Pancreas (tissue), 10 donors: ENCODE measurements around the gene PAK6. TPM values are rescaled to one million over a fixed set of nuclear protein-coding genes. Genes with fewer than 3 reads are reported as not detected.

Experiments
- ATAC-seq, 4 donors: fragments of 200-7000 bp; cut with Tn5 transposase; one replicate each; pipeline versions ENCODE4 v1.8.0 to v1.9.1; 2020; ENCODE audit warnings: mild to moderate bottlenecking in 4 of 4, moderate library complexity in 4 of 4
- DNase-seq, 6 donors: peaks; one replicate each; pipeline ENCODE4 v3.0.0-alpha.2; 2020
- FAIRE-seq: peaks from 2 replicates; lab custom pipeline; 2012; peaks lifted over from hg19 to GRCh38; lab: Jason Lieb, UNC
- H3K27ac ChIP-seq, 4 donors: fragments of 200-600 bp; sonication (generic); 1 replicate in 3 of 4; 2 replicates in 1 of 4; pipeline versions ENCODE4 v1.5.0 to v1.8.0; 2020
- H3K27me3 ChIP-seq, 4 donors: fragments of 200-600 bp; one replicate each; pipeline ENCODE4 v1.8.0; 2021
- H3K36me3 ChIP-seq, 3 donors: fragments of 200-600 bp; sonication (generic) in 1 of 3; one replicate each; pipeline versions ENCODE4 v1.5.0 to v1.8.0; 2020 to 2021
- H3K4me1 ChIP-seq, 3 donors: fragments of 200-600 bp; one replicate each; pipeline ENCODE4 v1.8.0; 2021
- H3K4me3 ChIP-seq, 4 donors: fragments of 200-600 bp; sonication (generic) in 2 of 4; one replicate each; pipeline versions ENCODE4 v1.5.0 to v1.8.0; 2020 to 2021
- H3K9me3 ChIP-seq, 4 donors: fragments of 200-600 bp; one replicate each; pipeline ENCODE4 v1.8.0; 2021
- WGBS, 2 donors: extraction: QIAGEN DNeasy Blood & Tissue Kit; methylation state at CpG; one replicate each; pipeline ENCODE4 v1.1.7; 2013; 5-methylcytosine and 5-hydroxymethylcytosine counted together
- intact Hi-C, 3 donors: fragments of 100-400 bp; cut with DNase I; formaldehyde crosslinking; loops; one replicate each; pipeline versions ENCODE4 v1.11.1 to v1.14.2; 2022
- polyA plus RNA-seq, 2 donors: library from polyadenylated mRNA; stranded (reverse); fragments of 200-250 nt; gene quantifications; one replicate each; pipeline ENCODE4 v1.2.3, GENCODE V29; 2013
- total RNA-seq, 6 donors: library from RNA; stranded (reverse); fragmentation: NEBNext Ultra II Directional in 4 of 6; extraction: Animal tissue kit (Norgen Biotek cat#: 25700) in 4 of 6; gene quantifications; one replicate each; pipeline versions ENCODE4 v1.2.1 to v1.2.4, GENCODE V29; 2021 to 2023
- TF ChIP-seq, protein P1 (sequence below), 4 donors: fragments of 200-600 bp; sonication (generic) in 3 of 4; IDR thresholded peaks; one replicate each; pipeline versions ENCODE4 v1.5.0 to v1.8.0; 2021; ENCODE audit warnings: antibody characterized with exemption in 4 of 4
- donor health status: healthy with polysubstance abuse.
- donor health status: DM: no; HTN: no; CAD: no; lungs with moderate emphysema.
- donor health status: DM: no; HTN: no; CAD: no.
- donor health status: control.
- donor health status: control.
- donor health status: Bipolar disorder and iron deficiency.
- donor health status: DM: yes; HTN: yes; CAD: no.
- donor health status: DM: no; HTN: no; CAD: no.
- donor health status: DM: no; HTN: no; CAD: no.
- donor health status: DM: yes; HTN: yes; CAD: no.

PAK6 gene
- total and polyA plus RNA-seq, 8 donors, result 3.2 to 6.4 (median 4.6) TPM

- H3K36me3 ChIP-seq, result peaks cover 0 to 16% (median 0%) of the 10 kb centered on the region in 3 donors
- intact Hi-C loops, result no loop called here
- DNase-seq (no peak), FAIRE-seq (no peak), ATAC-seq (no peak)
- H3K27ac ChIP-seq, result no peak overlapping the region
- no peaks in the 10 kb centered on the region for H3K4me1 ChIP-seq
- WGBS, 2 donors, result 85% methylated on average over 12 of the region's 12 CpGs
- no peaks in the 10 kb centered on the region for H3K9me3 ChIP-seq
- TF ChIP-seq, protein P1, sequence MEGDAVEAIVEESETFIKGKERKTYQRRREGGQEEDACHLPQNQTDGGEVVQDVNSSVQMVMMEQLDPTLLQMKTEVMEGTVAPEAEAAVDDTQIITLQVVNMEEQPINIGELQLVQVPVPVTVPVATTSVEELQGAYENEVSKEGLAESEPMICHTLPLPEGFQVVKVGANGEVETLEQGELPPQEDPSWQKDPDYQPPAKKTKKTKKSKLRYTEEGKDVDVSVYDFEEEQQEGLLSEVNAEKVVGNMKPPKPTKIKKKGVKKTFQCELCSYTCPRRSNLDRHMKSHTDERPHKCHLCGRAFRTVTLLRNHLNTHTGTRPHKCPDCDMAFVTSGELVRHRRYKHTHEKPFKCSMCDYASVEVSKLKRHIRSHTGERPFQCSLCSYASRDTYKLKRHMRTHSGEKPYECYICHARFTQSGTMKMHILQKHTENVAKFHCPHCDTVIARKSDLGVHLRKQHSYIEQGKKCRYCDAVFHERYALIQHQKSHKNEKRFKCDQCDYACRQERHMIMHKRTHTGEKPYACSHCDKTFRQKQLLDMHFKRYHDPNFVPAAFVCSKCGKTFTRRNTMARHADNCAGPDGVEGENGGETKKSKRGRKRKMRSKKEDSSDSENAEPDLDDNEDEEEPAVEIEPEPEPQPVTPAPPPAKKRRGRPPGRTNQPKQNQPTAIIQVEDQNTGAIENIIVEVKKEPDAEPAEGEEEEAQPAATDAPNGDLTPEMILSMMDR (IDR thresholded peaks at IDR 0.05), result no peak
- no peak overlapping the region for H3K4me3 ChIP-seq
- no peaks in the 10 kb centered on the region for H3K27me3 ChIP-seq
Measured at GRCh38 chr15:40263024-40263754, 24.3 kb downstream of the PAK6 start.

DNA sequence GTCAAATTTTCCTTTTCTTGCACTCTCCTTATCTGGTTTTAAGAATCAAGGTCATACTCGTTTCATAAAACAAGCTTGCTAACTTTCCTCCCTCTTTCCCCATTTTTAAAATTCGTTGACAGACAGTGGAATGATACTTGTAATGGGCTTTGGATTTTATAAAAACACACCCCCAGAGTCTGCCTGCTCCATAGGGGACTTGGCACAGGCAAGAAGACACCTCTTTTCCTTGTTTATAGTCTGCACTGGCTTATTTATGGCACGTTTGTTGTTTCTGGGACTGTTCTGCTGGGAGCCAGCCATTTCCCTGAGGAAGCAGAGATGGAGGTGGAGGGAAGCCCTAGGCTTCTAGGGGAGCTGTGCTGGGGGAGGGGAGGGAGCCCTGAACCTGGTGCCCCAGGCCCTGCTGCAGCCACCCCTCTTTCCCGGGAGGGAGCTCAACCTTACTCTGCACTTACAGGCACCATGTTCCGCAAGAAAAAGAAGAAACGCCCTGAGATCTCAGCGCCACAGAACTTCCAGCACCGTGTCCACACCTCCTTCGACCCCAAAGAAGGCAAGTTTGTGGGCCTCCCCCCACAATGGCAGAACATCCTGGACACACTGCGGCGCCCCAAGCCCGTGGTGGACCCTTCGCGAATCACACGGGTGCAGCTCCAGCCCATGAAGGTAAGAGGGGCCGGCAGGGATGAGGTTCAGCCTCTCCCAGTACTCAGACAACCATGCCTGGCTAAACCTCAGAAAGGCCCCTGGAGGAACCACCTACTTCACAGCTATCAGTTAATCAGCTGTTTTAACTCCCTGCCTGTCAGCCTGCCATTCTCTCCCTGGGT lies 25.7 kb downstream of the PAK6 start:
- no peak for FAIRE-seq
- TF ChIP-seq, protein P1 (IDR thresholded peaks at IDR 0.05), result no peak
- no peak for DNase-seq
- H3K4me1 ChIP-seq, result no peaks in the 10 kb centered on the region
- no peaks in the 10 kb centered on the region for H3K9me3 ChIP-seq
- H3K27me3 ChIP-seq, result no peaks in the 10 kb centered on the region
- 79 to 80% methylated on average over 16 of the region's 16 CpGs for WGBS, 2 donors
- no peak overlapping the region for H3K4me3 ChIP-seq
- ATAC-seq, result no peak
- peaks cover 0 to 16% (median 0%) of the 10 kb centered on the region in 3 donors for H3K36me3 ChIP-seq
- intact Hi-C loops, result loop anchor here in 1 of 3 donors (5.0 kb wide), 1 partner anchor 32 kb away; no protein-coding TSS in a partner anchor
- H3K27ac ChIP-seq, result no peak overlapping the region

DNA sequence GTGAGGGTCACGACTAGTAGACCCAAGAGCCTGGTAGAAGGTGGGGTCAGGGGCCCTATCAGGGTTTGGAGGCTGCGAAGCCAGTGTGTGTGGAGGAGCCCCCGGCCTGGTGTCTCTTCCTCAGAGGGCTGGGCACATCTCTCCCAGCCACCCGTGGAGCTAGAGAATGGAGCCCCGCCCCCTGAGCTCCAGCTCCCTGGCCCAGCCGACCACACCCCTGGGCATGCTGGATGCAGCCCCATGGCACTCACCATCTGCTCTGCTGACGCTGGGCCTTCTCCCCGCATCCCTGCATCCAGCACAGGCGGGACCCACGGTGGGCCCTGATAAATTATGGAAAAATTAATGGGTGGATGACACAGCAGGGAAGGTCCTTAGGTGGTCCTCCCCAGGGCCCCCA lies 26.5 kb downstream of the PAK6 start:
- 90 to 94% methylated on average over 10 of the region's 10 CpGs for WGBS, 2 donors
- Histone ChIP-seq H3K36me3 (peaks cover 0 to 16% (median 0%) of the 10 kb centered on the region in 3 donors), H3K27me3 (no peaks in the 10 kb centered on the region), H3K4me3 (no peak overlapping the region), H3K4me1 (no peaks in the 10 kb centered on the region), H3K27ac (no peak overlapping the region), H3K9me3 (no peaks in the 10 kb centered on the region)
- no peak for ATAC-seq
- intact Hi-C loops, result loop anchor here in 1 of 3 donors (5.0 kb wide), 1 partner anchor 33 kb away; no protein-coding TSS in a partner anchor
- no peak for FAIRE-seq
- DNase-seq, result no peak
- TF ChIP-seq, protein P1 (IDR thresholded peaks at IDR 0.05), result no peak

DNA sequence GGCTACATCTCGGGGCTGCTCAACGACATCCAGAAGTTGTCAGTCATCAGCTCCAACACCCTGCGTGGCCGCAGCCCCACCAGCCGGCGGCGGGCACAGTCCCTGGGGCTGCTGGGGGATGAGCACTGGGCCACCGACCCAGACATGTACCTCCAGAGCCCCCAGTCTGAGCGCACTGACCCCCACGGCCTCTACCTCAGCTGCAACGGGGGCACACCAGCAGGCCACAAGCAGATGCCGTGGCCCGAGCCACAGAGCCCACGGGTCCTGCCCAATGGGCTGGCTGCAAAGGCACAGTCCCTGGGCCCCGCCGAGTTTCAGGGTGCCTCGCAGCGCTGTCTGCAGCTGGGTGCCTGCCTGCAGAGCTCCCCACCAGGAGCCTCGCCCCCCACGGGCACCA lies 27.0 kb downstream of the PAK6 start:
- peaks cover 0 to 16% (median 0%) of the 10 kb centered on the region in 3 donors for H3K36me3 ChIP-seq
- intact Hi-C loops, result loop anchor here in 1 of 3 donors (5.0 kb wide), 1 partner anchor 34 kb away; no protein-coding TSS in a partner anchor
- DNase-seq (no peak), FAIRE-seq (no peak), ATAC-seq (no peak)
- no peaks in the 10 kb centered on the region for H3K4me1 ChIP-seq
- H3K27ac ChIP-seq, result no peak overlapping the region
- TF ChIP-seq, protein P1 (IDR thresholded peaks at IDR 0.05), result no peak
- WGBS, 2 donors, result 94 to 95% methylated on average over 20 of the region's 20 CpGs
- H3K9me3 ChIP-seq, result no peaks in the 10 kb centered on the region
- no peaks in the 10 kb centered on the region for H3K27me3 ChIP-seq
- H3K4me3 ChIP-seq, result no peak overlapping the region
